Measurements from ENCODE around the gene TYSND1.
A peak's percentile ranks its signal among the peaks of the same experiment; 100 is the strongest.
"Not testable (repeated sequence)": the region's sequence is repeated elsewhere in the genome, so short reads cannot be mapped to it uniquely, and the experiment has no call there.

Gene TYSND1

DNA sequence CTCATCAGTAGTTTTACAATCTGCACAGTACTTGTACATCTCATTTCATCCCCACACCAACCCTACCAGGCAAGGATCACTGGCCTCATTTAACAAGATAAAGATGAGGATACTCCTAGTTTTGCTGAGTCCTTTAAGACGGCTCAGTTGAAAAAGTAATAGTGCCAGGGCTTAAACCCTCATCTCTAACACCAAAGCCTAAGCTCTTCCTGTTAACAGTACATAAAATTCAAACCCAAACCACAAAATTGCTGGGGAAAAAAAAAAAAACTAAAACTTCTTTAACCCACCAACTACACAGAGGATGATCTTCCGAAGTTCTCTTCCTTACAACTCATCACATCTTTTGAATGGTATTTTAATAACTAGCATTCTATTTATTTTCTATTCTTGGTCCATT, 22.5 kb upstream of the TYSND1 start:
- DNase-seq: no peak
- in situ Hi-C loops (cut with HindIII; ENCODE audit: low pct_ligation_motif_present, low pct_unique_long_range_greater_than_20kb, low sequenced_read_pairs): no loop called here

- DNase-seq: no peak
- in situ Hi-C loops (cut with HindIII; ENCODE audit: low pct_ligation_motif_present, low pct_unique_long_range_greater_than_20kb, low sequenced_read_pairs): no loop called here
Observed at GRCh38 chr10:70167246-70167645, 20.7 kb upstream of the TYSND1 start.

- DNase-seq: no peak
- in situ Hi-C loops (cut with HindIII; ENCODE audit: low pct_ligation_motif_present, low pct_unique_long_range_greater_than_20kb, low sequenced_read_pairs): no loop called here
Observed at GRCh38 chr10:70166394-70166793, 19.9 kb upstream of the TYSND1 start.

DNA sequence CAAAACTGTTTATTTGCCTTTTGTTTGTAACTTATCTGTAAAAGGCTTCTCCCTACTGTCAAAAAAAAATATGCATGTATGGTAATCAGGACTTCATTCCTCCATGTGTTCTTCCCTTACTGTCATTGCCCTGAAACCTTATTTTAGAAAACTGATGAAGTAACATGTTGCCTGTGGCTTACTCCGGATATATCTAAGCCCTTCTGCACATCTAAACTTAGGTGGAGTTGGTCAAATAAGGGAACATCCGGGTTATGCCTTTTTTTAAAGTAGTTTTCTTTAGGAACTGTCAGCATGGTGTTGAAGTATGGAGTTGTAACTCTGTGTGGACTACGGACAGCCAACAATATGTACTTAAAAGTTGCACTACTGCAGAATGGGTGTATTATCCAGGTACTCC, 17.7 kb upstream of the TYSND1 start:
- no peak for DNase-seq
- in situ Hi-C loops (cut with HindIII; ENCODE audit: low pct_ligation_motif_present, low pct_unique_long_range_greater_than_20kb, low sequenced_read_pairs): no loop called here

DNA sequence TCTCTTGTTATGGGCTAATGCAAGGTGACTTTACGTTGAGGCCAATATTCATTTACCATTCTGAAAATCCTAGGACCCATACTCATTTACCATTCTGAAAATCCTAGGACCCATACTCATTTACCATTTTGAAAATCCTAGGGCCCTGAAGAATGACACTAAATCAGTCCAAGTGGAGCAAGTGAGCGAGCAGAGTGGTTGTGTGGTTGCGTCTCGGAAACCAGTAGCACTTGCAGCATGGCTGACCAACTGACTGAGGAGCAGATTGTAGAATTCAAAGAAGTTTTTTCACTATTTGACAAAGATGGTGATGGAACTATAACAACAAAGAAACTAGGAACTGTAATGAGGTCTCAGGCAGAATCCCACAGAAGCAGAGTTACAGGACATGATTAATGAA, 16.9 kb upstream of the TYSND1 start:
- in situ Hi-C loops (cut with HindIII; ENCODE audit: low pct_ligation_motif_present, low pct_unique_long_range_greater_than_20kb, low sequenced_read_pairs): no loop called here
- DNase-seq: no peak

DNA sequence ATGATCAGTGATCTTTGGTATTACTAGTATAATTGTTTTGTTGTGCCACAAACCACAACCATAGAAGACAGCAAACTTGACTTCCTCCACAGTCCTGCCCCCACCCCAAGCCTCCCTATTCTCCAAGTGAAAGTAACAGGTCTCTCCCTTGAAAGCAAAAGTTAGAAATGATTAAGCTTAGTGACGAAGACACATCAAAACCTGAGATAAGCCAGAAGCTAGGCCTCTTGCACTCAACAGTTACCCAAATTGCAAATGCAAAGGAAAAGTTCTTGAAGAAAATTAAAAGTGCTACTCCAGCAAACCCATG, 16.3 kb upstream of the TYSND1 start:
- in situ Hi-C loops (cut with HindIII; ENCODE audit: low pct_ligation_motif_present, low pct_unique_long_range_greater_than_20kb, low sequenced_read_pairs): no loop called here
- peak; percentile 25 for DNase-seq

- in situ Hi-C loops (cut with HindIII; ENCODE audit: low pct_ligation_motif_present, low pct_unique_long_range_greater_than_20kb, low sequenced_read_pairs): no loop called here
- DNase-seq: no peak
Observed at GRCh38 chr10:70162151-70162891, 15.8 kb upstream of the TYSND1 start.

GRCh38 chr10:70160798-70161197, 14.3 kb upstream of the TYSND1 start:
- DNase-seq: no peak
- in situ Hi-C loops (cut with HindIII; ENCODE audit: low pct_ligation_motif_present, low pct_unique_long_range_greater_than_20kb, low sequenced_read_pairs): no loop called here

DNA sequence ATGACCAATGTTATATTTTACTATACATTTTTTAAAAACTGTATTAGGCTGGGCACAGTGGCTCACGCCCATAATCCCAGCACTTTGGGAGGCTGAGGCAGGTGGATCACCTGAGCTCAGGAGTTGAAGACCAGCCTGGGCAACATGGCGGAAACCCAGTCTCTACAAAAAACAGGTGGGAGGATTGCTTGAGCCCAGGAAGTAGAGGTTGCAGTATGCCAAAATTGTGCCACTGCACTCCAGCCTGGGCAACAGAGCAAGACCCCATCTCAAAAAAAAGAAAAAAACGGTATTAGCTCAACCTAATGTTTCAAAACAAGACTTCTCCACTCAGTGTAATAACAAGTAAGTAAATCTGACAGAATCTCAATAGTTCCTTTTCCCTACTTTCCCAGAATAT, 12.9 kb upstream of the TYSND1 start:
- DNase-seq; in situ Hi-C loops (cut with HindIII; ENCODE audit: low pct_ligation_motif_present, low pct_unique_long_range_greater_than_20kb, low sequenced_read_pairs): not testable (repeated sequence)

DNA sequence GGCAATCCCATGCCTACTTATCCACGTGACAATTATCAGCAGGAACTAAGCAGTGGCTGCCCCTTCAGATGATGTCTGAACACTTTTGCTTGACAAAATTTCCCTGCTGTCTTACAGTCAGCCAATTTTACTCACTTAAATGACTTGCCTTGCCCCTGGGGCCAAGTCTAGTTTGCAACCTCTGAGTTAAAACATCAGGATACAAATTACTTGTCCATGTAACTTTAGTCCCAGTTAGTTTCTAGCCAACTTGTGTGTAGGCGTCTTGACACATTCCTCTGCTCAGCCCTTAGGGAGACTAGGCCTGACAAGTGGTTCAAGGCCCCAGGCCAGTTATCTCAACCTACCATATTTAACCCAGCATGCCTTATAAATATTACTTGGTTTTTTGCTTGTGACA, 11.6 kb upstream of the TYSND1 start:
- DNase-seq: no peak
- in situ Hi-C loops (cut with HindIII; ENCODE audit: low pct_ligation_motif_present, low pct_unique_long_range_greater_than_20kb, low sequenced_read_pairs): no loop called here

DNA sequence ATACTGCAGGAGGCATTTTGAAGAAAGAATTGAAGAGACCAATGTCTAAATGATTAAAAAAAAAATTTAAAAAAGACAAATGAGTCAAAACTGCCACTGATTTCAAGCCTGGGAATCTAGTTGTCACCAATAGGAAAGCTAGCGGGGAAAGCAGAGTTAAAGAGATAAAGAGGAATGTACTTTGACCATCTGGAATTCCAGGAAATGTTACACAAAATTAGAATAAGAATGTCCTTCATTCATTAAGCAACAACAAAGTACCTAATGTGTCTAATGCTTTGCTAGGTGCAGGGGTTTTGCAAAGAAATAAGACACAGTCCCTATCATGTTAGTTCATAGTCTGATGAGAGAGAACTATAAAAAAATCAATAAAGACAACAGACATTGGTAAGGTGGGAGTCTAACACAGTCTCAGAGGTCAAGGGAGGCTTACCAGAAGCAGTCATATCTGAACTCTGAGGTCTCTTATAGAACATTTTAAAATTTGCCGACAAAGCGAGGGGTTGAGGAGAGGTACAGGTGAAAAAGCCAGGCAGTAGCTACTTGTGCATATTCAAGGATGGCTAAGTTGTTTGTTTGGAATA, 8.8 kb upstream of the TYSND1 start:
- in situ Hi-C loops (cut with HindIII; ENCODE audit: low pct_ligation_motif_present, low pct_unique_long_range_greater_than_20kb, low sequenced_read_pairs): no loop called here
- DNase-seq: no peak

GRCh38 chr10:70148516-70148915, 2.0 kb upstream of the TYSND1 start:
- in situ Hi-C loops (cut with HindIII; ENCODE audit: low pct_ligation_motif_present, low pct_unique_long_range_greater_than_20kb, low sequenced_read_pairs): no loop called here
- DNase-seq: no peak

DNA sequence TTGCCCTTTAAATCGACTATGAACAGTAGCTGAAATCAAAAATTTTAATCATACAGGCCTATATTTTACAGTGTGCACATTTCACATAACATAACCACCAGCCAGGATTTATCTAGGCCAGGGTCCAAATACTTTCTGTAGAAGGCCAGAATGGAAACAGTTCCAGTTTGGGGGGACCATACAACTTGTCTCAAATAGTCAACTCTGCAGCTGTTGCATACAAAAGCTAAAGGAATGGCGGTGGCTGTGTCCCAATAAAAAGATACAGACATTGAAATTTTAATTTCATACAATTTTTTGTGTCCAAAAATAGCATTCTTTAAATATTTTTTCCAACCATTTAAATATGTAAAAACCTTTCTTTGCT, 742 bp upstream of the TYSND1 start:
- DNase-seq: no peak
- in situ Hi-C loops (cut with HindIII; ENCODE audit: low pct_ligation_motif_present, low pct_unique_long_range_greater_than_20kb, low sequenced_read_pairs): no loop called here

DNA sequence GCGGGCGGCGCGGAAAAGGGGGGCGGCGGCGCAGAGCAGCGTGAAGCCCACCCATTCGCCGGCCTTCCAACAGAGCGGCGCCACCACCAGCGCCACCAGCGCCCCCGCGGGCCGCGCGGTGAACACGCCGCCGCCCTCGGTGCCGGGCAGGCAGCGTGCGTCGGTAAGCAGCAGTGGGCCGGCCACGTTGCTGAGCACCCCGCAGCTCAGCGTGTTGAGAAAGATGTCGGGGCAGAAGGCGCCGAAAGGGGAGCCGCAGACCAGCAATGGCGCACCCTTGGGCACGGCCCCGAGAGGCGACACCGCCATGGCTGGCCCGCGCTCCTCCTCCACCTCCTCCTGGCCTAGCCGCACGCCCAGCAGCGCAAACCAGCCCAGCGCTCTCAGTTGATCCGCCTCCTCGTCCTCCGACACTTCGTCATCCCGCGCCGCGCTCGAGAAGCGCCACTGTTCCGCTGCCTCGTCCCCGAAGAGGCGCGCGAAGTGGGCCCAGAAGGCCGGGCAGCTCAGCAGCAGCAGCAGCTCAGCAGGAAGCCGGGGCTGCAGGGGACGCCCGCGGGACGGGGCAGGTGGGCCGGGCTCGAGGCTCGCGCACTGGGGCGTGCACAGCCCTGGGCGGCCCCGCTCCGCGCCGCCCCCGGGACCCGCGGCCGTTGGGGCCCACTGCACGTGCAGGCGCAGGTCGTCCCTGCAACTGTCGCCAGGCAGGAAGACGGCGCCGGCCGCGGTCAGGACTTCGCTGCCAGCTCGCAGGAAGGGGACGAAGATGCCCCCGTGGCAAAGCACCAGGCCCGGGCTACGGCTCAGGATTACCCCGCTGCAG, 623 bp downstream of the TYSND1 start:
- in situ Hi-C loops (cut with HindIII; ENCODE audit: low pct_ligation_motif_present, low pct_unique_long_range_greater_than_20kb, low sequenced_read_pairs): no loop called here
- DNase-seq: peak; percentile 71

DNA sequence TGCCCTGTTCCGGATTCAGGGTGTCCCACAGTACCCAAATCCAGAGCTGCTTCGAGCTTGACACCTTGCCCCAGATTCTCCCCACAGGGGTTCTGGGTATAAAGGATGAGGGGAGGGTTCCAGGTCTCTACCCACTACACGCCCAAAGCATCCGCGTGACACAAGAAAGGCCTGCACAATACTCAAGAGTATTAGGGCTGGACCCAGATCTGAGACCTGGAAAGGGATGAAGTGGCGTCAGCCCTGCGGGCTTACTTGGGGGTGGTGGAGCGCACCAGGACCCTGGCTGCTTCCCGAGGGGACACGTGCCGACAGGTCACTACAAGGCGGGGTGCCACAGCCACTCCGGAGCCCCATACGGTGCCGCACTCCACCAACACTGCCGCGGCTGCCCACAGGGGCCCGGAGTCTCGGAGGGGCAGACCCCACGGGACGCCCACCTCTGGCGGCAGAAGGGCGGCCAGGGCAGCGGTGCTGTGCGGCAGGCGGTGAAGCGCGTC, 1.3 kb downstream of the TYSND1 start:
- DNase-seq: no peak
- in situ Hi-C loops (cut with HindIII; ENCODE audit: low pct_ligation_motif_present, low pct_unique_long_range_greater_than_20kb, low sequenced_read_pairs): no loop called here

DNA sequence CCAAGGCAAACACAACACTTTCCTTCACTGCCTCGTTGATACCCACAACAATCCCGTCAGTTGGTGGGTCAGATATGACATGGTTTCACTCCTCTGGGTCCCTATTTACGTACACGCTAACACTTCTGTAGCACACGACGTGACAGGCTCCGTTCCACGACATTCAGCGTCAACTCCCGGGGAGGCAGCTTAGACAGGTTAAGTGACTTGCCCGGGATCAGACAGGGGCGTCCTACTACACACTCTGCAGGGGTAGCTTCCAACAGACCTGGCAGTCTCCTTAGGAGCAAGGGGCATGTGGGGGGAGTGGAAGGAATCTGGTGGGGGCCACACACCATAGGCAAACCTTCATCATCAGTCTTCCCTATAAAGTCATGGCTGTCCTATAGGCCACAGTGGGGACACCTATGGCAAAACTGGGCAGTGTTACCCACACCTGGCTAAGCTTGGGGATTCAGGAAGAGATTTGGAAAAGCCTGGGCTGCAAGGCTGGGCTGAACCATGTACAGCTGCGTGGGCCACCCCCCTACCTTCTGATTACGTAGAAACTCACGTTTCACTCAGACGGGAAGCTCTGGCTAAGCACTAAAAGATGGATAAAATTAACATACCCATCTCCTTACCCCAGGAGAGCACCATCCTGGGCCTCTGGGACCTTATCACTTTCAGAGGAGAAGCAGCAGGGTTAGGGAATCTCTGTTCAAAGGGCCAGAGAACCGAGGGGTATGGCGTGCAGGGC, 2.0 kb downstream of the TYSND1 start:
- no peak for DNase-seq
- in situ Hi-C loops (cut with HindIII; ENCODE audit: low pct_ligation_motif_present, low pct_unique_long_range_greater_than_20kb, low sequenced_read_pairs): no loop called here

DNA sequence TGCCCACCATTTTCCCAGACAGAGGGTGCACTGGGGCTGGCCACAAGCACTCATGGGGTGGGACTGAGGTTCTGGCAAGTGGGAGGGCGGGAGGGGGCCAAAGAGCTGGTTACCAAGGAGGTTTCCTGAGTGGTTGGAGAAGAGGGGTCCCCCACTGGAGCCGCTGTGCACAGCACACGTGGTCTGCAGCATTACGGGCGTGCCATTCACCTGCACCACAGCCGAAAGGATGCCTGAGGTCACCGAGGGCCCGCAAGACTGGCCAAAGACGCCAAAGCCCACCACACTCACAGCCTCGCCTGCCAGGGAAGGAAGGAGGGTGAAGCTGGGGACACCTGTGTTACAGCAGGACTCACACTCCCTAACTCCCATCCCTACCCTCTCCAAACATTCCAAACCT, 3.9 kb downstream of the TYSND1 start:
- DNase-seq: no peak
- in situ Hi-C loops (cut with HindIII; ENCODE audit: low pct_ligation_motif_present, low pct_unique_long_range_greater_than_20kb, low sequenced_read_pairs): no loop called here

- no peak for DNase-seq
Observed at GRCh38 chr10:70140297-70140696, 6.2 kb downstream of the TYSND1 start.

GRCh38 chr10:70139997-70140250, 6.6 kb downstream of the TYSND1 start:
- in situ Hi-C loops (cut with HindIII; ENCODE audit: low pct_ligation_motif_present, low pct_unique_long_range_greater_than_20kb, low sequenced_read_pairs): no loop called here
- DNase-seq: no peak

More at GRCh38 chr10:70140297-70140696, 6.2 kb downstream of the TYSND1 start:
- in situ Hi-C loops (cut with HindIII; ENCODE audit: low pct_ligation_motif_present, low pct_unique_long_range_greater_than_20kb, low sequenced_read_pairs): no loop called here
